Measurements from ENCODE around the gene UBE2QL1.

GRCh38 chr5:6516823-6517222, 68.2 kb downstream of the UBE2QL1 start:
- TF ChIP-seq CTCF (IDR thresholded peaks at IDR 0.05), result no peak
- TF ChIP-seq POLR2AphosphoS5 (IDR thresholded peaks at IDR 0.05), result no peak
- no peak for TF ChIP-seq POLR2A (IDR thresholded peaks at IDR 0.05)
